Measurements from ENCODE around the gene LRRC55. TPM values are rescaled to one million over a fixed set of nuclear protein-coding genes. Genes with fewer than 3 reads are reported as not detected.

The LRRC55 gene
- total RNA-seq, 1 experiment from 2014 or later = not detected

DNA sequence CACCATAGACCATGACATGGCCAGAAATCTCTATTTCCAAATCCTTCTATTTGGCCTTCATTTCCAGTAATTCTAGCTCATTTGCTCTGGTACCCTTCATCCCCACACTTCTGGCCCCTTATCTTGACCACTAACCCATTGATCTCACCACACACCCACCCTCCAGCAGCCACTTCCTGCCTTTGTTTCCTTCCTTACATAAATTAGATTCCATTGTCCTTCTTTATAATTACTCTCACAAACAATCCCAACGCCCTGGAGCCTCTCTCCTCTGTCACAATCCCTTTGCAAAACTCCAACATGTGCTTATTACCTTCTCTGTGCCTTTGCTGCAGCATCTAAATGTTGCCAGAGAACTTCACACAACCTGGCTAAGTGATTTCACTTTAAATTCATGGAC lies 40.5 kb downstream of the LRRC55 start:
- intact Hi-C loops (cut with micrococcal nuclease) = no loop called here
- Histone ChIP-seq H3K4me2 (ENCODE audit: low read length) (no peak overlapping the region), H3K9me3 (ENCODE audit: control insufficient read depth in 1 of 2, insufficient read depth in 1 of 2, low read depth in 1 of 2, low read length in 2 of 2) (no peaks in the 10 kb centered on the region), H2AFZ (ENCODE audit: low read depth, low read length, poor library complexity, severe bottlenecking) (no peak overlapping the region), H3K9me2 (ENCODE audit: insufficient read depth) (no peaks in the 10 kb centered on the region), H3K4me3 (replicated peaks in 1 of 2; ENCODE audit: low read depth in 1 of 2, low read length in 2 of 2) (no peak overlapping the region), H3K9ac (ENCODE audit: low read length) (no peak overlapping the region), H3K27ac (ENCODE audit: low read depth, low read length) (no peak overlapping the region), H3K4me1 (ENCODE audit: control insufficient read depth in 1 of 2, insufficient read depth in 2 of 2, low read length in 2 of 2) (peaks cover 0 to 7% of the 10 kb centered on the region in 2 experiments; a peak in 1 of 4 replicates), H4K20me1 (ENCODE audit: insufficient read depth) (no peaks in the 10 kb centered on the region), H3K79me2 (ENCODE audit: insufficient read depth, low read length) (no peaks in the 10 kb centered on the region), H3K36me3 (ENCODE audit: control insufficient read depth in 1 of 2, insufficient read depth in 2 of 2, low read length in 2 of 2) (no peaks in the 10 kb centered on the region), H3K27me3 (ENCODE audit: insufficient read depth, low read length) (peaks cover 9% of the 10 kb centered on the region; the same call in 1 of the 2 replicates)
- BruUV-seq (replicated peaks) = no TSS peak
- TF ChIP-seq SRF (IDR thresholded peaks at IDR 0.05; ENCODE audit: low read depth) (no peak), CEBPB (IDR thresholded peaks at IDR 0.05; ENCODE audit: low read depth) (no peak), POLR2AphosphoS5 (IDR thresholded peaks at IDR 0.05; ENCODE audit: low read depth, low read length) (no peak), ELF1 (IDR thresholded peaks at IDR 0.05; ENCODE audit: borderline replicate concordance, low read depth) (no peak), SP1 (IDR thresholded peaks at IDR 0.05; ENCODE audit: low read depth) (no peak), ZNF274 (IDR thresholded peaks at IDR 0.05; ENCODE audit: low read depth, low read length) (no peak), EZH2 (IDR thresholded peaks at IDR 0.05) (no peak), ZFX (IDR thresholded peaks at IDR 0.05) (no peak), EGR1 (IDR thresholded peaks at IDR 0.05; ENCODE audit: low read depth) (no peak), EZH2phosphoT487 (IDR thresholded peaks at IDR 0.05; ENCODE audit: borderline replicate concordance) (no peak), SIN3A (IDR thresholded peaks at IDR 0.05; ENCODE audit: low read depth) (no peak), FOSL1 (IDR thresholded peaks at IDR 0.05; ENCODE audit: low read depth) (no peak), YY1 (IDR thresholded peaks at IDR 0.05; ENCODE audit: extremely low read depth, insufficient replicate concordance, low read depth, low read length) (no peak), RAD21 (IDR thresholded peaks at IDR 0.05; ENCODE audit: low read depth) (no peak), TCF7L2 (IDR thresholded peaks at IDR 0.05; ENCODE audit: borderline replicate concordance, extremely low read depth, insufficient read depth, insufficient read length) (no peak)
- TF ChIP-seq, protein P1, sequence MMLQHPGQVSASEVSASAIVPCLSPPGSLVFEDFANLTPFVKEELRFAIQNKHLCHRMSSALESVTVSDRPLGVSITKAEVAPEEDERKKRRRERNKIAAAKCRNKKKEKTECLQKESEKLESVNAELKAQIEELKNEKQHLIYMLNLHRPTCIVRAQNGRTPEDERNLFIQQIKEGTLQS (IDR thresholded peaks at IDR 0.05) = no peak
- TF ChIP-seq, protein P2, sequence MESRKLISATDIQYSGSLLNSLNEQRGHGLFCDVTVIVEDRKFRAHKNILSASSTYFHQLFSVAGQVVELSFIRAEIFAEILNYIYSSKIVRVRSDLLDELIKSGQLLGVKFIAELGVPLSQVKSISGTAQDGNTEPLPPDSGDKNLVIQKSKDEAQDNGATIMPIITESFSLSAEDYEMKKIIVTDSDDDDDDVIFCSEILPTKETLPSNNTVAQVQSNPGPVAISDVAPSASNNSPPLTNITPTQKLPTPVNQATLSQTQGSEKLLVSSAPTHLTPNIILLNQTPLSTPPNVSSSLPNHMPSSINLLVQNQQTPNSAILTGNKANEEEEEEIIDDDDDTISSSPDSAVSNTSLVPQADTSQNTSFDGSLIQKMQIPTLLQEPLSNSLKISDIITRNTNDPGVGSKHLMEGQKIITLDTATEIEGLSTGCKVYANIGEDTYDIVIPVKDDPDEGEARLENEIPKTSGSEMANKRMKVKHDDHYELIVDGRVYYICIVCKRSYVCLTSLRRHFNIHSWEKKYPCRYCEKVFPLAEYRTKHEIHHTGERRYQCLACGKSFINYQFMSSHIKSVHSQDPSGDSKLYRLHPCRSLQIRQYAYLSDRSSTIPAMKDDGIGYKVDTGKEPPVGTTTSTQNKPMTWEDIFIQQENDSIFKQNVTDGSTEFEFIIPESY (IDR thresholded peaks at IDR 0.05; ENCODE audit: extremely low read depth, insufficient replicate concordance, low read length) = no peak
- TF ChIP-seq, protein P3, sequence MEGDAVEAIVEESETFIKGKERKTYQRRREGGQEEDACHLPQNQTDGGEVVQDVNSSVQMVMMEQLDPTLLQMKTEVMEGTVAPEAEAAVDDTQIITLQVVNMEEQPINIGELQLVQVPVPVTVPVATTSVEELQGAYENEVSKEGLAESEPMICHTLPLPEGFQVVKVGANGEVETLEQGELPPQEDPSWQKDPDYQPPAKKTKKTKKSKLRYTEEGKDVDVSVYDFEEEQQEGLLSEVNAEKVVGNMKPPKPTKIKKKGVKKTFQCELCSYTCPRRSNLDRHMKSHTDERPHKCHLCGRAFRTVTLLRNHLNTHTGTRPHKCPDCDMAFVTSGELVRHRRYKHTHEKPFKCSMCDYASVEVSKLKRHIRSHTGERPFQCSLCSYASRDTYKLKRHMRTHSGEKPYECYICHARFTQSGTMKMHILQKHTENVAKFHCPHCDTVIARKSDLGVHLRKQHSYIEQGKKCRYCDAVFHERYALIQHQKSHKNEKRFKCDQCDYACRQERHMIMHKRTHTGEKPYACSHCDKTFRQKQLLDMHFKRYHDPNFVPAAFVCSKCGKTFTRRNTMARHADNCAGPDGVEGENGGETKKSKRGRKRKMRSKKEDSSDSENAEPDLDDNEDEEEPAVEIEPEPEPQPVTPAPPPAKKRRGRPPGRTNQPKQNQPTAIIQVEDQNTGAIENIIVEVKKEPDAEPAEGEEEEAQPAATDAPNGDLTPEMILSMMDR (IDR thresholded peaks at IDR 0.05 in 2 of 3, conservative IDR thresholded peaks at IDR 0.05 in 1 of 3; ENCODE audit: borderline replicate concordance in 1 of 3, insufficient read depth in 1 of 3, low read depth in 2 of 3, low read length in 2 of 3) = no peak
- TF ChIP-seq, protein P4, sequence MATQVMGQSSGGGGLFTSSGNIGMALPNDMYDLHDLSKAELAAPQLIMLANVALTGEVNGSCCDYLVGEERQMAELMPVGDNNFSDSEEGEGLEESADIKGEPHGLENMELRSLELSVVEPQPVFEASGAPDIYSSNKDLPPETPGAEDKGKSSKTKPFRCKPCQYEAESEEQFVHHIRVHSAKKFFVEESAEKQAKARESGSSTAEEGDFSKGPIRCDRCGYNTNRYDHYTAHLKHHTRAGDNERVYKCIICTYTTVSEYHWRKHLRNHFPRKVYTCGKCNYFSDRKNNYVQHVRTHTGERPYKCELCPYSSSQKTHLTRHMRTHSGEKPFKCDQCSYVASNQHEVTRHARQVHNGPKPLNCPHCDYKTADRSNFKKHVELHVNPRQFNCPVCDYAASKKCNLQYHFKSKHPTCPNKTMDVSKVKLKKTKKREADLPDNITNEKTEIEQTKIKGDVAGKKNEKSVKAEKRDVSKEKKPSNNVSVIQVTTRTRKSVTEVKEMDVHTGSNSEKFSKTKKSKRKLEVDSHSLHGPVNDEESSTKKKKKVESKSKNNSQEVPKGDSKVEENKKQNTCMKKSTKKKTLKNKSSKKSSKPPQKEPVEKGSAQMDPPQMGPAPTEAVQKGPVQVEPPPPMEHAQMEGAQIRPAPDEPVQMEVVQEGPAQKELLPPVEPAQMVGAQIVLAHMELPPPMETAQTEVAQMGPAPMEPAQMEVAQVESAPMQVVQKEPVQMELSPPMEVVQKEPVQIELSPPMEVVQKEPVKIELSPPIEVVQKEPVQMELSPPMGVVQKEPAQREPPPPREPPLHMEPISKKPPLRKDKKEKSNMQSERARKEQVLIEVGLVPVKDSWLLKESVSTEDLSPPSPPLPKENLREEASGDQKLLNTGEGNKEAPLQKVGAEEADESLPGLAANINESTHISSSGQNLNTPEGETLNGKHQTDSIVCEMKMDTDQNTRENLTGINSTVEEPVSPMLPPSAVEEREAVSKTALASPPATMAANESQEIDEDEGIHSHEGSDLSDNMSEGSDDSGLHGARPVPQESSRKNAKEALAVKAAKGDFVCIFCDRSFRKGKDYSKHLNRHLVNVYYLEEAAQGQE (IDR thresholded peaks at IDR 0.05; ENCODE audit: low read depth) = no peak
- TF ChIP-seq, protein P5, sequence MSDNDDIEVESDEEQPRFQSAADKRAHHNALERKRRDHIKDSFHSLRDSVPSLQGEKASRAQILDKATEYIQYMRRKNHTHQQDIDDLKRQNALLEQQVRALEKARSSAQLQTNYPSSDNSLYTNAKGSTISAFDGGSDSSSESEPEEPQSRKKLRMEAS (IDR thresholded peaks at IDR 0.05) = no peak
- DNase-seq (ENCODE audit: low read depth, low spot score) = no peak
- RAD21 ChIA-PET (ENCODE audit: low non-redundant PET in 1 of 2, low total read pairs in 2 of 2, uncharacterized antibody in 2 of 2, unreplicated experiment in 2 of 2) = no interaction called here
- ATAC-seq = no peak
- CTCF ChIA-PET = interaction anchor here (1.5 kb wide), 1 partner anchor 27 kb away, joined by 4 read pairs; no protein-coding TSS in a partner anchor
- POLR2A ChIA-PET = no interaction called here
